Gastrocnemius medialis (tissue), 4 donors: Measurements from ENCODE around the gene SMIM29. TPM values are rescaled to one million over a fixed set of nuclear protein-coding genes. Genes with fewer than 3 reads are reported as not detected.
"Not testable (repeated sequence)": the region's sequence is repeated elsewhere in the genome, so short reads cannot be mapped to it uniquely, and the experiment has no call there.

Experiments used
- ATAC-seq, 2 donors: fragments of 150-250 bp; one replicate each; pipeline ENCODE4 v1.9.1; 2016
- DNase-seq, 2 donors: peaks; one replicate each; pipeline ENCODE4 v3.0.0-alpha.2; 2019
- H3K27ac ChIP-seq, 4 donors: fragments of 200-600 bp; sonication (generic); 1 replicate in 1 of 4; 2 replicates in 3 of 4; pipeline ENCODE4 v1.5.1; 2016 to 2018; ENCODE audit warnings: mild to moderate bottlenecking in 2 of 4, moderate library complexity in 1 of 4
- H3K27me3 ChIP-seq, 3 donors: fragments of 200-600 bp; sonication (generic) in 2 of 3; 1 replicate in 1 of 3; 2 replicates in 2 of 3; pipeline versions ENCODE4 v1.5.1 to v1.6.0; 2016 to 2019; ENCODE audit warnings: mild to moderate bottlenecking in 1 of 3, moderate library complexity in 1 of 3
- H3K36me3 ChIP-seq, 2 donors: fragments of 200-600 bp; sonication (generic) in 1 of 2; one replicate each; pipeline ENCODE4 v1.5.1; 2017 to 2018
- H3K4me1 ChIP-seq, 2 donors: fragments of 200-600 bp; sonication (generic) in 1 of 2; one replicate each; pipeline ENCODE4 v1.5.1; 2016 to 2017; ENCODE audit warnings: mild to moderate bottlenecking in 2 of 2
- H3K4me3 ChIP-seq, 4 donors: fragments of 200-600 bp; sonication (generic) in 3 of 4; 1 replicate in 1 of 4; 2 replicates in 3 of 4; pipeline ENCODE4 v1.5.1; 2016 to 2019; ENCODE audit warnings: mild to moderate bottlenecking in 2 of 4
- H3K9me3 ChIP-seq, 3 donors: fragments of 200-600 bp; sonication (generic) in 2 of 3; 1 replicate in 1 of 3; 2 replicates in 2 of 3; pipeline ENCODE4 v1.5.1; 2016 to 2019
- CTCF ChIP-seq, 5 experiments: fragments of 450-650 bp in 3 of 5; fragments of 200-600 bp in 2 of 5; sonication (generic) in 2 of 5; IDR thresholded peaks in 4 of 5; conservative IDR thresholded peaks in 1 of 5; 1 replicate in 4 of 5; 2 replicates in 1 of 5; pipeline ENCODE4 v1.5.1; 2016 to 2019; ENCODE audit warnings: antibody characterized with exemption in 5 of 5, mild to moderate bottlenecking in 3 of 5, moderate library complexity in 3 of 5
- POLR2A ChIP-seq, 2 donors: fragments of 450-650 bp; IDR thresholded peaks; one replicate each; pipeline ENCODE4 v1.6.1; 2017; ENCODE audit warnings: antibody characterized with exemption in 2 of 2, mild to moderate bottlenecking in 2 of 2, moderate library complexity in 2 of 2
- in situ Hi-C, 4 donors: fragments of 200-750 bp; cut with MboI; loops; one replicate each; pipeline versions ENCODE4 v1.15.0 to v1.8.0; 2017; ENCODE audit warnings: low sequenced_read_pairs in 4 of 4
- intact Hi-C: fragments of 100-400 bp; cut with DNase I; formaldehyde crosslinking; loops from one replicate; pipeline ENCODE4 v1.15.1; 2023; ENCODE audit warnings: low total_unique reads
- total RNA-seq, 4 donors: library from RNA; depleted of rRNA; stranded (reverse); fragments of >200 nt; gene quantifications; one replicate each; pipeline versions ENCODE4 v1.1.0 to v1.2.3, GENCODE V29; 2016

Gene SMIM29
- total RNA-seq, 4 donors from 2014 or later: 21.4 to 39.5 (median 33.4) TPM

DNA sequence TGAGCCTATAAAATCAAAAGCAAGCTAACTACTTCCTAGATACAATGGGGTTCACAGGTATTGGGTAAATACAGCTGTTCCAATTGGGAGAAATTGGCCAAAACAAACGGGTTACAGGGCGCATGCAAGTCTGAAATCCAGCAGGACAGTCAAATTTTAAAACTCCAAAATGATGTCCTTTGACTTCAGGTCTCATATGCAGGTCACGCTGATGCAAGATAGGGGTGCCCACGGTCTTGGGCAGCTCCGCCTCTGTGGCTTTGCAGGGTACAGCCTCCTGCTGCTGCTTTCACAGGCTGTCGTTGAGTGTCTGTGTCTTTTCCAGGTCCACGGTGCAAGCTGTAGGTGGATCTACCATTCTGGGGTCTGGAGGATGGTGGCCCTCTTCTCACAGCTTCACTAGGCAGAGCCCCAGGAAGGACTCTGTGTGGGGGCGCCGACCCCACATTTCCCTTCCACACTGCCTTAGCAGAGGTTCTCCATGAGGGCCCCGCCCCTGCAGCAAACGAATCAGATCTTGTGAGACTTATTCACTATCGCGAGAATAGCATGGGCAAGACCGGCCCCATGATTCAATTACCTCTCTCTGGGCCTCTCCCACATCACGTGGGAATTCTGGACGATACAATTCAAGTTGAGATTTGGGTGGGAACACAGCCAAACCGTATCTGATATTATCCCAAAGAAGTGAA, 11.9 kb upstream of the SMIM29 start:
- no peaks in the 10 kb centered on the region for H3K27me3 ChIP-seq
- no peaks in the 10 kb centered on the region for H3K9me3 ChIP-seq
- no peak overlapping the region for H3K4me3 ChIP-seq
- intact Hi-C loops: no loop called here
- H3K4me1 ChIP-seq: no peaks in the 10 kb centered on the region
- ATAC-seq: no peak
- TF ChIP-seq CTCF (IDR thresholded peaks at IDR 0.05 in 4 of 5, conservative IDR thresholded peaks at IDR 0.05 in 1 of 5) (no peak), POLR2A (IDR thresholded peaks at IDR 0.05) (no peak)
- H3K36me3 ChIP-seq: no peaks in the 10 kb centered on the region
- H3K27ac ChIP-seq: no peak overlapping the region
- no peak for DNase-seq
- in situ Hi-C loops: loop anchor here in 1 of 4 donors (25.0 kb wide), 1 partner anchor 352 kb away; no protein-coding TSS in a partner anchor

GRCh38 chr6:34259529-34260069, 10.8 kb upstream of the SMIM29 start:
- ATAC-seq (no peak), DNase-seq (no peak)
- TF ChIP-seq CTCF (IDR thresholded peaks at IDR 0.05 in 4 of 5, conservative IDR thresholded peaks at IDR 0.05 in 1 of 5) (no peak), POLR2A (IDR thresholded peaks at IDR 0.05) (no peak)
- H3K4me1 ChIP-seq: no peaks in the 10 kb centered on the region
- H3K4me3 ChIP-seq: no peak overlapping the region
- in situ Hi-C loops (loop anchor here in 1 of 4 donors (25.0 kb wide), 1 partner anchor 353 kb away; no protein-coding TSS in a partner anchor), intact Hi-C loops (no loop called here)
- no peaks in the 10 kb centered on the region for H3K9me3 ChIP-seq
- no peak overlapping the region for H3K27ac ChIP-seq
- H3K27me3 ChIP-seq: no peaks in the 10 kb centered on the region
- no peaks in the 10 kb centered on the region for H3K36me3 ChIP-seq

DNA sequence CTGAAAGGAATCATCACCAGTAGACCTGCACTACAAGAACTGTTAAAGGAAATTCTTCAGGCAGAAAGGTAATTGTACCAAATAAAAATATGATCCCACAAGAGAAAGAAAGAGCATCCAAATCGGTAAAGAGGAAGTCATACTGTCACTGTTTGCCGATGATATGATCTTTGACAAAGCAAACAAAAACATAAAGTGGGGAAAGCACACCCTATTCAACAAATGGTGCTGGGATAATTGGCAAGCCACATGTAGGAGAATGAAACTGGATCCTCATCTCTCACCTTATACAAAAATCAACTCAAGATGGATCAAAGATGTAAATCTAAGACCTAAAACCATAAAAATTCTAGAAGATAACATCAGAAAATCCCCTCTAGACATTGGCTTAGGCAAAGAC, 3.6 kb upstream of the SMIM29 start:
- DNase-seq, H3K4me3 ChIP-seq, H3K4me1 ChIP-seq, H3K27ac ChIP-seq, intact Hi-C loops, H3K9me3 ChIP-seq, H3K27me3 ChIP-seq, ATAC-seq, H3K36me3 ChIP-seq: not testable (repeated sequence)
- in situ Hi-C loops: loop anchor here (5.0 to 25.0 kb wide), 4 partner anchors 150 to 360 kb away; no protein-coding TSS in a partner anchor

GRCh38 chr6:34249469-34250261, 859 bp upstream of the SMIM29 start:
- in situ Hi-C loops (loop anchor here (5.0 to 25.0 kb wide), 4 partner anchors 153 to 363 kb away; no protein-coding TSS in a partner anchor), intact Hi-C loops (loop anchor here (1.0 to 5.0 kb wide), 6 partner anchors 27 to 408 kb away; partner anchors contain the start of gene NUDT3)
- Histone ChIP-seq H3K4me3 (peak overlapping the region; percentile 86 to 94 (median 88)), H3K27me3 (no peaks in the 10 kb centered on the region), H3K4me1 (peaks cover 11 to 13% of the 10 kb centered on the region in 2 donors), H3K27ac (peak overlapping the region; percentile 88 to 95 (median 93)), H3K36me3 (no peaks in the 10 kb centered on the region), H3K9me3 (no peaks in the 10 kb centered on the region)
- TF ChIP-seq CTCF (IDR thresholded peaks at IDR 0.05 in 4 of 5, conservative IDR thresholded peaks at IDR 0.05 in 1 of 5): no peak
- no peak for TF ChIP-seq POLR2A (IDR thresholded peaks at IDR 0.05)
- ATAC-seq (peak; percentile 28 to 37), DNase-seq (no peak)
